GM18519 (cell line): ENCODE data around the gene UPK3A.

Experiments
- ATAC-seq: cut with Tn5 transposase; IDR thresholded peaks from one replicate; pipeline ENCODE4 v1.9.1; 2021; ENCODE audit warnings: mild to moderate bottlenecking, moderate library complexity; ENCODE audit not compliant: unreplicated experiment, low FRiP score

The UPK3A gene

GRCh38 chr22:45308391-45308956 is 23.7 kb downstream of the UPK3A start:
- no peak for ATAC-seq

GRCh38 chr22:45308957-45309421 is 24.2 kb downstream of the UPK3A start:
- no peak for ATAC-seq

- ATAC-seq: peak; percentile 48
These were observed 24.9 kb downstream of the UPK3A start, which contains the start of gene FAM118A for GRCh38 chr22:45309422-45310227. Gene FAM118A (plus strand): TSS chr22:45309934. CDS start chr22:45322380, 12,446 bp downstream.

- ATAC-seq: no peak
These were observed 25.7 kb downstream of the UPK3A start for GRCh38 chr22:45310331-45310976.

- no peak for ATAC-seq
These were observed 26.3 kb downstream of the UPK3A start for GRCh38 chr22:45310977-45311531.

- ATAC-seq: no peak
These were observed 27.7 kb downstream of the UPK3A start for GRCh38 chr22:45312415-45312814.

GRCh38 chr22:45312856-45313255 is 28.1 kb downstream of the UPK3A start:
- ATAC-seq: no peak

GRCh38 chr22:45314054-45314721 is 29.4 kb downstream of the UPK3A start:
- no peak for ATAC-seq

- no peak for ATAC-seq
These were observed 30.0 kb downstream of the UPK3A start for GRCh38 chr22:45314786-45315185.

GRCh38 chr22:45316796-45317526 is 32.2 kb downstream of the UPK3A start:
- ATAC-seq: no peak

GRCh38 chr22:45317551-45318167 is 32.9 kb downstream of the UPK3A start:
- ATAC-seq: no peak

GRCh38 chr22:45318168-45318557 is 33.4 kb downstream of the UPK3A start:
- ATAC-seq: no peak

- no peak for ATAC-seq
These were observed 34.0 kb downstream of the UPK3A start for GRCh38 chr22:45318558-45319323.

GRCh38 chr22:45319324-45319685 is 34.6 kb downstream of the UPK3A start:
- ATAC-seq: no peak

GRCh38 chr22:45320357-45320976 is 35.7 kb downstream of the UPK3A start:
- no peak for ATAC-seq

- no peak for ATAC-seq
These were observed 37.1 kb downstream of the UPK3A start for GRCh38 chr22:45321827-45322226.

- ATAC-seq: no peak
These were observed 38.2 kb downstream of the UPK3A start for GRCh38 chr22:45322873-45323525.

GRCh38 chr22:45323695-45324094 is 38.9 kb downstream of the UPK3A start:
- ATAC-seq: no peak
